Uterus (tissue), 2 donors: Measurements from ENCODE around the gene BAZ1B.

Source experiments
- CTCF ChIP-seq, 4 experiments: fragments of 200-600 bp in 2 of 4; fragments of 450-650 bp in 2 of 4; sonication (generic) in 2 of 4; IDR thresholded peaks; one replicate each; pipeline ENCODE4 v1.5.1; 2016 to 2019; ENCODE audit warnings: antibody characterized with exemption in 4 of 4, mild to moderate bottlenecking in 2 of 4, moderate library complexity in 1 of 4
- POLR2A ChIP-seq, 2 donors: fragments of 450-650 bp; IDR thresholded peaks; one replicate each; pipeline ENCODE4 v1.6.1; 2016; ENCODE audit warnings: antibody characterized with exemption in 2 of 2, mild to moderate bottlenecking in 1 of 2, moderate library complexity in 1 of 2

- TF ChIP-seq CTCF (IDR thresholded peaks at IDR 0.05) (no peak), POLR2A (IDR thresholded peaks at IDR 0.05) (no peak)
Observed at GRCh38 chr7:73426016-73426415, 96.1 kb downstream of the BAZ1B start.
